ENCODE measurements around the gene SERPINH1. TPM values are rescaled to one million over a fixed set of nuclear protein-coding genes. Genes with fewer than 3 reads are reported as not detected.

SERPINH1 gene
- total RNA-seq, 2 experiments from 2014 or later = 3.5 to 4.1 TPM

- ATAC-seq (ENCODE audit: poor library complexity) (no peak), DNase-seq (no peak)
- POLR2A ChIA-PET = no interaction called here
- H3K4me3 ChIP-seq (ENCODE audit: low read length) = no peak overlapping the region
- H3K36me3 ChIP-seq (ENCODE audit: insufficient read depth, low read length) = no peaks in the 10 kb centered on the region
- Mint-ChIP-seq H3K27ac (no peak overlapping the region), H3K4me3 (no peak overlapping the region), H3K9me3 (no peaks in the 10 kb centered on the region), H3K27me3 (no peaks in the 10 kb centered on the region), H3K4me1 (ENCODE audit: low read depth) (peaks cover 15% of the 10 kb centered on the region), H3K36me3 (ENCODE audit: low read depth) (no peaks in the 10 kb centered on the region)
- no peak for TF ChIP-seq CTCF (IDR thresholded peaks at IDR 0.05)
- peaks cover 12% of the 10 kb centered on the region for H3K4me1 ChIP-seq (ENCODE audit: insufficient read depth, low read length)
- H3K27ac ChIP-seq (ENCODE audit: low read depth in 1 of 2, low read length in 2 of 2) = no peak overlapping the region
- no peaks in the 10 kb centered on the region for H3K9me3 ChIP-seq (ENCODE audit: control insufficient read depth in 1 of 2, insufficient read depth in 1 of 2, low read length in 2 of 2)
- CTCF ChIA-PET = no interaction called here
- no peaks in the 10 kb centered on the region for H3K27me3 ChIP-seq (ENCODE audit: control insufficient read depth in 1 of 2, insufficient read depth in 2 of 2, low read length in 2 of 2)
- intact Hi-C loops (cut with DNase I, micrococcal nuclease) = no loop called here
These were observed 27.0 kb downstream of the SERPINH1 start for GRCh38 chr11:75589051-75589450.

- ATAC-seq (ENCODE audit: poor library complexity) (no peak), DNase-seq (no peak)
- H3K4me3 Mint-ChIP-seq = no peak overlapping the region
- H3K36me3 Mint-ChIP-seq (ENCODE audit: low read depth) = no peaks in the 10 kb centered on the region
- Histone ChIP-seq H3K36me3 (ENCODE audit: insufficient read depth, low read length) (no peaks in the 10 kb centered on the region), H3K4me3 (ENCODE audit: low read length) (no peak overlapping the region), H3K27me3 (ENCODE audit: control insufficient read depth in 1 of 2, insufficient read depth in 2 of 2, low read length in 2 of 2) (no peaks in the 10 kb centered on the region), H3K9me3 (ENCODE audit: control insufficient read depth in 1 of 2, insufficient read depth in 1 of 2, low read length in 2 of 2) (no peaks in the 10 kb centered on the region), H3K27ac (ENCODE audit: low read depth in 1 of 2, low read length in 2 of 2) (no peak overlapping the region), H3K4me1 (ENCODE audit: insufficient read depth, low read length) (peaks cover 11% of the 10 kb centered on the region)
- no peaks in the 10 kb centered on the region for H3K9me3 Mint-ChIP-seq
- POLR2A ChIA-PET = no interaction called here
- CTCF ChIA-PET = no interaction called here
- no peak for TF ChIP-seq CTCF (IDR thresholded peaks at IDR 0.05)
- intact Hi-C loops (cut with DNase I, micrococcal nuclease) = loop anchor here in 1 of 2 experiments (5.0 kb wide), 1 partner anchor 43 kb away; no protein-coding TSS in a partner anchor
- peaks cover 15% of the 10 kb centered on the region for H3K4me1 Mint-ChIP-seq (ENCODE audit: low read depth)
- H3K27me3 Mint-ChIP-seq = no peaks in the 10 kb centered on the region
- H3K27ac Mint-ChIP-seq = no peak overlapping the region
These were observed 27.9 kb downstream of the SERPINH1 start for GRCh38 chr11:75589933-75590332.

GRCh38 chr11:75591371-75591770 is 29.3 kb downstream of the SERPINH1 start:
- H3K9me3 Mint-ChIP-seq = no peaks in the 10 kb centered on the region
- Histone ChIP-seq H3K4me3 (ENCODE audit: low read length) (no peak overlapping the region), H3K4me1 (ENCODE audit: insufficient read depth, low read length) (peaks cover 11% of the 10 kb centered on the region), H3K27me3 (ENCODE audit: control insufficient read depth in 1 of 2, insufficient read depth in 2 of 2, low read length in 2 of 2) (no peaks in the 10 kb centered on the region), H3K9me3 (ENCODE audit: control insufficient read depth in 1 of 2, insufficient read depth in 1 of 2, low read length in 2 of 2) (no peaks in the 10 kb centered on the region), H3K36me3 (ENCODE audit: insufficient read depth, low read length) (no peaks in the 10 kb centered on the region), H3K27ac (ENCODE audit: low read depth in 1 of 2, low read length in 2 of 2) (no peak overlapping the region)
- DNase-seq (no peak), ATAC-seq (ENCODE audit: poor library complexity) (no peak)
- CTCF ChIA-PET = no interaction called here
- intact Hi-C loops (cut with DNase I, micrococcal nuclease) = loop anchor here in 1 of 2 experiments (5.0 kb wide), 1 partner anchor 44 kb away; no protein-coding TSS in a partner anchor
- no peaks in the 10 kb centered on the region for H3K27me3 Mint-ChIP-seq
- H3K27ac Mint-ChIP-seq = no peak overlapping the region
- TF ChIP-seq CTCF (IDR thresholded peaks at IDR 0.05) = no peak
- peaks cover 11% of the 10 kb centered on the region for H3K4me1 Mint-ChIP-seq (ENCODE audit: low read depth)
- H3K36me3 Mint-ChIP-seq (ENCODE audit: low read depth) = no peaks in the 10 kb centered on the region
- POLR2A ChIA-PET = no interaction called here
- H3K4me3 Mint-ChIP-seq = no peak overlapping the region
